Kidney glomerular epithelial cell (primary cell): ENCODE results near the gene GPATCH2.
"Not testable (repeated sequence)": the region's sequence is repeated elsewhere in the genome, so short reads cannot be mapped to it uniquely, and the experiment has no call there.

Experiments
- DNase-seq: peaks from one replicate; lab custom pipeline; 2025; lab: John Stamatoyannopoulos, UW

The GPATCH2 gene

GRCh38 chr1:217525773-217526490, 105.0 kb downstream of the GPATCH2 start:
- DNase-seq: no peak

GRCh38 chr1:217524787-217525520, 105.9 kb downstream of the GPATCH2 start:
- no peak for DNase-seq

GRCh38 chr1:217523921-217524320, 107.0 kb downstream of the GPATCH2 start:
- not testable (repeated sequence) for DNase-seq

- DNase-seq: no peak
Observed at GRCh38 chr1:217522277-217522676, 108.6 kb downstream of the GPATCH2 start.

GRCh38 chr1:217521317-217521716, 109.6 kb downstream of the GPATCH2 start:
- DNase-seq: no peak

GRCh38 chr1:217506878-217507277, 124.0 kb downstream of the GPATCH2 start:
- no peak for DNase-seq

- no peak for DNase-seq
Observed at GRCh38 chr1:217498209-217498608, 132.7 kb downstream of the GPATCH2 start.

GRCh38 chr1:217495249-217495648, 135.6 kb downstream of the GPATCH2 start:
- no peak for DNase-seq

GRCh38 chr1:217494767-217495166, 136.1 kb downstream of the GPATCH2 start:
- DNase-seq: no peak

- DNase-seq: no peak
Observed at GRCh38 chr1:217493290-217493689, 137.6 kb downstream of the GPATCH2 start.

GRCh38 chr1:217484871-217485270, 146.0 kb downstream of the GPATCH2 start:
- no peak for DNase-seq

- peak; percentile 19 for DNase-seq
Observed at GRCh38 chr1:217482356-217483102, 148.4 kb downstream of the GPATCH2 start.

- no peak for DNase-seq
Observed at GRCh38 chr1:217478450-217478849, 152.4 kb downstream of the GPATCH2 start.

- DNase-seq: no peak
Observed at GRCh38 chr1:217472915-217473314, 158.0 kb downstream of the GPATCH2 start.

GRCh38 chr1:217471403-217471802, 159.5 kb downstream of the GPATCH2 start:
- no peak for DNase-seq

- no peak for DNase-seq
Observed at GRCh38 chr1:217469983-217470382, 160.9 kb downstream of the GPATCH2 start.

GRCh38 chr1:217465102-217465501, 165.8 kb downstream of the GPATCH2 start:
- no peak for DNase-seq

- no peak for DNase-seq
Observed at GRCh38 chr1:217462666-217463065, 168.2 kb downstream of the GPATCH2 start.

GRCh38 chr1:217462159-217462558, 168.7 kb downstream of the GPATCH2 start:
- no peak for DNase-seq

GRCh38 chr1:217457016-217457415, 173.9 kb downstream of the GPATCH2 start:
- DNase-seq: no peak

- DNase-seq: no peak
Observed at GRCh38 chr1:217456261-217456660, 174.6 kb downstream of the GPATCH2 start.

GRCh38 chr1:217453816-217454215, 177.1 kb downstream of the GPATCH2 start:
- DNase-seq: no peak

GRCh38 chr1:217449370-217449769, 181.5 kb downstream of the GPATCH2 start:
- DNase-seq: no peak
